Endothelial cell of umbilical vein (primary cell): Measurements from ENCODE around the gene GRAMD1B.

ENCODE experiments used
- EZH2 ChIP-seq: IDR thresholded peaks from 2 replicates; pipeline ENCODE4 v1.6.1; 2012; ENCODE audit warnings: borderline replicate concordance, low read depth, mild to moderate bottlenecking, moderate library complexity, low read length, inconsistent platforms; ENCODE audit not compliant: severe bottlenecking
- POLR2A ChIP-seq: IDR thresholded peaks from 2 replicates; pipeline ENCODE4 v1.6.1; 2012; ENCODE audit warnings: low read depth, mild to moderate bottlenecking, control low read depth, low read length
- POLR2AphosphoS5 ChIP-seq: IDR thresholded peaks from 2 replicates; pipeline ENCODE4 v1.6.1; 2012; ENCODE audit warnings: low read depth, mild to moderate bottlenecking, control low read depth, low read length, moderate library complexity; ENCODE audit not compliant: insufficient read depth
- TF ChIP-seq, protein P1 (sequence below), 2 donors: IDR thresholded peaks; 1 replicate in 1 of 2; 2 replicates in 1 of 2; pipeline ENCODE4 v1.5.1; 2011; ENCODE audit warnings: low read length in 2 of 2, mild to moderate bottlenecking in 2 of 2, moderate library complexity in 2 of 2, control low read depth in 1 of 2, inconsistent platforms in 1 of 2, low read depth in 1 of 2; ENCODE audit not compliant: insufficient read depth in 1 of 2; ENCODE audit errors: extremely low read depth in 1 of 2

GRCh38 chr11:123652599-123652998 is 222.5 kb downstream of the GRAMD1B start:
- no peak for TF ChIP-seq POLR2A
- TF ChIP-seq, protein P1, sequence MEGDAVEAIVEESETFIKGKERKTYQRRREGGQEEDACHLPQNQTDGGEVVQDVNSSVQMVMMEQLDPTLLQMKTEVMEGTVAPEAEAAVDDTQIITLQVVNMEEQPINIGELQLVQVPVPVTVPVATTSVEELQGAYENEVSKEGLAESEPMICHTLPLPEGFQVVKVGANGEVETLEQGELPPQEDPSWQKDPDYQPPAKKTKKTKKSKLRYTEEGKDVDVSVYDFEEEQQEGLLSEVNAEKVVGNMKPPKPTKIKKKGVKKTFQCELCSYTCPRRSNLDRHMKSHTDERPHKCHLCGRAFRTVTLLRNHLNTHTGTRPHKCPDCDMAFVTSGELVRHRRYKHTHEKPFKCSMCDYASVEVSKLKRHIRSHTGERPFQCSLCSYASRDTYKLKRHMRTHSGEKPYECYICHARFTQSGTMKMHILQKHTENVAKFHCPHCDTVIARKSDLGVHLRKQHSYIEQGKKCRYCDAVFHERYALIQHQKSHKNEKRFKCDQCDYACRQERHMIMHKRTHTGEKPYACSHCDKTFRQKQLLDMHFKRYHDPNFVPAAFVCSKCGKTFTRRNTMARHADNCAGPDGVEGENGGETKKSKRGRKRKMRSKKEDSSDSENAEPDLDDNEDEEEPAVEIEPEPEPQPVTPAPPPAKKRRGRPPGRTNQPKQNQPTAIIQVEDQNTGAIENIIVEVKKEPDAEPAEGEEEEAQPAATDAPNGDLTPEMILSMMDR (IDR thresholded peaks at IDR 0.05; ENCODE audit: extremely low read depth in 1 of 2, insufficient read depth in 1 of 2, low read depth in 1 of 2, low read length in 2 of 2), result no peak
- peak; percentile 6 for TF ChIP-seq EZH2
- TF ChIP-seq POLR2AphosphoS5, result no peak
